Central memory CD4-positive, alpha-beta T cell (primary cell): ENCODE measurements around the gene TPSD1.
"Not testable (repeated sequence)": the region's sequence is repeated elsewhere in the genome, so short reads cannot be mapped to it uniquely, and the experiment has no call there.

Experiments
- DNase-seq: peaks from one replicate; pipeline ENCODE4 v3.0.0; 2022

The TPSD1 gene

GRCh38 chr16:1220841-1221627, 34.8 kb upstream of the TPSD1 start:
- no peak for DNase-seq

DNA sequence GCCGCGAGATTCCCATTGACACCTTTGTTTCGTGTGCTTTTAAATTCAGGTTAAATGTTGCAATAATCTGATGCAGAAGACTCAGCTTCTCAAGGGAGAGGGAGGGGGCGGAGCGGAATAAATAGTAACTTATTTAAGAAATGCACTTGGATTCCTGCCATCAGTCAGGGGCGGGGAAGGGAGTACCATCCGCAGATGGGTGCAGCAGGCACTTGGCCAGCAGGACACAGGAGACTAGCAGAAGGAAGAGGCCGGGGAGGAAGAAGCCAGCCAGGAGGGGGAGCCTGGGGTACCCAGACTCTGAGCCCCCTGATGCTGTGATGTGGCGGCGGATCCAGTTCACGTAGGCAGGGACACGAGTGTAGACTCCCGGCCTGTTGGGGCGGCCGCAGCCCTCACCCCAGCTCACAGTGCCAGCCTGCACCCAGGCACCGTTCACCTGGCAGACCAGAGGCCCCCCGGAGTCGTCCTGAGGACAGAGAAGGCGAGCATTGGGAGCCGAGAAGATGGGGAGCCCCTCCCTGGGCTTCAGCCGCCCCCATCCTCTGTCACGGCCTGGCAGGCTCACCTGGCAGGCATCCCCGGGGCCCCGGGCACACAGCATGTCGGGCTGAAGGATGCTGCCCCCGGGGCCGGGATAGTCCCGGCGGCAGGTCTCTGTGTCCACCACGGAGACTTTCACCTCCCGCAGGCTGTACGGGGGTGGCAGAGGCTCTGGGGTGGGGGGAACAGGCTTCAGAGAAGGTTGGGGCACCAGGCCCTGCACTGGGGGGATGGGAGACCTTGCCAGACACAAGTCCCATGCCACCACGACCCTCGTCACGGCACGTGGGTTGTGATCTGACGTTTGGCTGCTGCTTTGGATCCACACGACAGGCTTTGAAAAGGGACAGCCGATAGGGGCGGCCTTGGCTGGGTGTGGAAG, 34.0 kb upstream of the TPSD1 start:
- DNase-seq, result no peak

DNA sequence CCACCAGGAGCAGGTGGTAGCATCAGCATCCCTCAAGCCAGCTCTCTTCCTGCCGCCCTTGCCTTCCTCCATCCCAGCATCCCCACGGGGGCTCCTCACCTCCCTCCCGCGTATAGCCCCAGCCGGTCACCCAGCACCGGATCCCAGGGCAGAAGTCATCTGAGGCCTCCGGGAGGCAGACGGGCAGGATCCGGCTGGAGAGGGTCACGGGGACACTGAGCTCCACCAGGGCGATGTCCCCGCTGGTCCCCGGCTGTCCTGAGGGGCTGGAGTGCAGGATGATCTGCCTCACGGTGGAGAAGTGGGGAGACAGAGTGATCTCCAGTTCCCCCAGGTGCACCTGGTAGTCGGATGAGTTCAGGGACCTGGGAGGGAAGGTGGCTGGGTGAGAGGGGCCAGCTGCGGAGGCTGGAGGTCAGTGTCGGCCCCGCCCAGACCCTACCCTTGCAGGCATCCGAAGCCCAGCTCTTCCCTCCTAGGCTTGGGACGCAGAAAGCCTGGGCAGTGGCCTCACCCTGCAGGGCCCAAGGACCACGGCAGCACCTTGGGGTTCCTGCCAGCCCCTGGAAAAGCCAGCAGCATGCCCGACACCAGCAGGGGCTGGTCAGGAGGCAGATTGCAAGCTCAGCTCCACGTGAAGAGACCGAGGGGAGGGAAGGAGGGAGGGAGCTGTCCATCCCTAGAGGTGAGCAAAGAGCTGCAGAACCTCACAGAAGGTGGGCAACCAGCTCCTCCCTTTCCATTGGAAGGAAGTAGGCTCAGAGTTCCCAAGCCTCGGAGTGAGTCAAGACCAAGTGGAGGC, 33.1 kb upstream of the TPSD1 start:
- DNase-seq, result no peak

GRCh38 chr16:1223355-1224214, 32.3 kb upstream of the TPSD1 start:
- no peak for DNase-seq

DNA sequence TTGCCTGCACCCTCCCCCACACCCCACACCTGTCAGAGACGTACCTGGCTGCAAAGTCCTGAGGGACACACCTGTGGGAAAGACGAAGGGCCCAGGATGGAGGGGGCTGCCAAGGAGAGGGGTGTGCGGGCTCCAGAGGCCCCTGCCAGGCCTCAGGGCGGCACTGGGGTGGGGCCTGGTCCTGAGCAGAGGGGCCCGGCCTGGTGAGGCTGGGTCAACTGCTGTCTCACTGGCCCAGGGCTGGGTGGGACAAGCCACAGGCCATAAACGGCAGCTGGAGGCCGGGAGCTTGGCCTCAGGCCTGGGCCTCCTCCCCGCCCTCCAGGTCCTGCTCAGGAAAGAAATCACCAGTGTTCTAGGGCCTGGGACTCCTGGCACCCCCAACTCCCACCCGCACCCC, 31.3 kb upstream of the TPSD1 start:
- DNase-seq, result no peak

DNA sequence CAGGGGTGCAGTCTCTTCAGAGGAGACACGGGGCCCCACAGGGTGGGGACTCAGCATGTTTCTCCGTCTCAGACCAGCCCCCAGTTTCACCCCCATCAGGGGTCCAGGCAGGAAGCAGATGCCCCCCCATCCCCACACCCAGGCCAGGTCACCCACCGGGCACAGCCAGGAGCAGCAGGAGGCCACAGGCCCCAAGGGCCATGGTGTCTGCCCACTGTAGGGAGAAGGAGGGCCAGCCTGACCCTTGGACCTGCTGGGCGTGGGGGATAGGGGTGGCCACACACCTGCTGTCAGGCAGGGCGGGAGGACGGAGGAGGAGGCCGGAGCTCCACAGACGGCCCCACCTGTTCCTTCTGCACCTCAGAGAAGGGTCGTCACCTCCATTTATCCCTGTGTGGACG, 30.8 kb upstream of the TPSD1 start, which contains the start of gene TPSG1:
TSS of gene TPSG1 (minus strand) at position 218 of the 401 bp plus-strand sequence. CDS start at position 202, 16 bp downstream.
- no peak for DNase-seq

DNA sequence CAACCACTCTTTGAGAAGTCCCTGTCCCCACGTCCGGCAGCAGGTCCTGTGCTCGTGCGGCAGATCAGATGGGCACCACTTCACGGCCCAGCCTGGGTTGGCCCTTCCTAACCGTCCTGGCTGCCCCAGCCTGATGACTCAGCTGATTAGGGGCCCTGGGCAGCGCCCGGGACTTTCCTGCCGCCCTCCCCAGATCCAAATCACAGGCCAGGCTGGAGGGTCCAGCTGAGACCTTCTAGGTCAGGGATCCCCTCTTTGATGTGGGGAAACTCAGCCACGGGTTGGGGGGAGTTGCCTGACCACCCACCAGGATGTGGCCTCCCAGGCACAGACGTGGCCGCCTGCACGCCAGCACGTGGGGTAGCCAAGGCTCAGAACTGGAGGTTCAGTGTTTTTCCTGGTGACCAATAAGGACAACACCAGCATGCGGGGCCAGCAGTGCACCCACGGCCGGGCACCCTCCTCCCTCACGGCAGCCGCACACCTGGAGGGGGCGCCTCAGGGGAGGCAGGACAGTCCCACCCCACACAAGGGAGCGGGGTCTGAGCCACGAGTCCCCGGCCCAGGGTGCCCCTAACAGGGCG, 30.0 kb upstream of the TPSD1 start:
- DNase-seq, result not testable (repeated sequence)

DNA sequence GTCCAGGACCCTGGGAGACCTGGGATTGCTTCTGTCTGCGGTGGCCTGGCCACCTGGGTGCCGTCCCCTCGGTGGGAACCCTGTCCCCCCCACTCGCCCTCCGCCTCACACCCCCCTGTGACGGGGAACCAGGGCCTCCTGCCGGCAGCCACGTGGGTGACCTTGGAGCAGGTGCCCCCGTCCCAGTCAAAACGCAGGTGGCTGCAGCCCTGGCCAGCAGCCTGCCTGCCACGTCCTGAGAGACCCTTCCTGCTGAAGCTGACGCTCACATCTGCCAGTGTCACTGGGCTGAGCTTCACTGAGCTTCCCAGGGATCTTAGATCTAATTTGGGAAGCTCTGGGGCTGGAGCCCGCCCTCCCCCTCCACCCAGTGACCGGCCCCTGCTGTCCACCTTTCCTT, 29.2 kb upstream of the TPSD1 start:
- DNase-seq, result not testable (repeated sequence)

DNA sequence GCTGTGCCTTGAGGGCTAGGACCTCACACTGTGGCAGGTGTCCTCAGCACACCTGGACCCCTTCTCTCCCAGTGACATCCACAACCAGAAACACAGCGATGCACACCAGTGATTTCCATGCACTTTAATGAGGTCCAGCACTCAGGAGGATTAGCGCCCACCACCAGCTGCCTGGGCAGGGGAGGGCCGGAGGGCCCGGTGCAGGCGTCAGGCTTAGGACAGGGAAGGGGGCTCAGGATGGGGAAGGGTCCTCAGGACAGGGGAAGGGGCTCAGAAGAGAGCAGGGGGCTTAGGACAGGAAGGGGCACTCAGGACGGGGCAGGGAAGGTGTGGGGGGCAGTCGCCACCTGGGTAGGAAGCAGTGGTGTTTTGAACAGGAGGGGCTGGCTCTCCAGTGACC, 27.6 kb upstream of the TPSD1 start:
- not testable (repeated sequence) for DNase-seq

DNA sequence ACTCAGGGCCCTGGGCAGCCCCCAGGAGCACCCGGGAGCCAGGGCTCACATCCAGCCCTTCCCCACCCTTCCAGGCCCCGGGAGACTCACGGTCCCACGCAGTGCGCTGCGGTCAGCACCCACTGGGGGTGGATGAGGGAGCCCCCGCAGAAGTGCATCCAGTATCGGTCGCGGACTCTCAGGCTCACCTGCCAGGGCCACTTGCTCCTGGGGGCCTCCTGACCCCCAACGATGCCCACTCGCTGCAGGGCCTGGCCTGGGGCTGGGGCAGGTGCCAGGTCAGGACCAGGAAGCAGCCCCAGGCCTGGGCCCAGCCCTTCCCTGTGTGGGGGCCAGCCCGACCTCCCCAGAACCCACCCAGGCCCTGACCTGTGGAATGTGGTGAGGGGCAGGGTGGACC, 26.4 kb upstream of the TPSD1 start:
- DNase-seq, result not testable (repeated sequence)

- not testable (repeated sequence) for DNase-seq
These were observed 25.8 kb upstream of the TPSD1 start, which contains the start of gene TPSB2 for GRCh38 chr16:1230084-1230470. TPSB2 (minus strand) TSS chr16:1230184; CDS start chr16:1229951, 233 bp downstream.

GRCh38 chr16:1230471-1231212, 25.2 kb upstream of the TPSD1 start:
- DNase-seq, result not testable (repeated sequence)

DNA sequence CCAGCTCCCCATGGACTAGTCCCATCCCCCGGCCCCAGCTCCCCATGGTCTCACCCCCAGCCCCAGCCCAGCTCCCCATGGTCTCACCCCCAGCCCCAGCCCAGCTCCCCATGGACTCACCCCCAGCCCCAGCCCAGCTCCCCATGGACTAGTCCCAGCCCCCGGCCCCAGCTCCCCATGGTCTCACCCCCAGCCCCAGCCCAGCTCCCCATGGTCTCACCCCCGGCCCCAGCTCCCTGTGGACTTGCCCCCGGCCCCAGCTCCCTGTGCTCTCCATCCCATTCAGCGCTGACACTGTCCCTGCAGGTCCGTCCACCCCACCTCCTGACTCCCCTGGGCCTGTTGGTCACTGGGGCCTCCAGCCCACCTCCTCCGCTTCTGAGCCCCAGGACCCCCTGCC, 24.6 kb upstream of the TPSD1 start:
- not testable (repeated sequence) for DNase-seq

- not testable (repeated sequence) for DNase-seq
These were observed 23.7 kb upstream of the TPSD1 start for GRCh38 chr16:1232049-1232748.

- DNase-seq, result not testable (repeated sequence)
These were observed 19.2 kb upstream of the TPSD1 start for GRCh38 chr16:1236659-1237058.

GRCh38 chr16:1237990-1238389, 17.9 kb upstream of the TPSD1 start:
- DNase-seq, result no peak

- not testable (repeated sequence) for DNase-seq
These were observed 17.0 kb upstream of the TPSD1 start for GRCh38 chr16:1238909-1239308.

GRCh38 chr16:1239575-1239974, 16.3 kb upstream of the TPSD1 start:
- DNase-seq, result not testable (repeated sequence)

GRCh38 chr16:1240436-1240835, 15.4 kb upstream of the TPSD1 start, which contains the start of gene TPSAB1:
TPSAB1 (plus strand) TSS chr16:1240705; CDS start chr16:1240939, 234 bp downstream.
- not testable (repeated sequence) for DNase-seq

DNA sequence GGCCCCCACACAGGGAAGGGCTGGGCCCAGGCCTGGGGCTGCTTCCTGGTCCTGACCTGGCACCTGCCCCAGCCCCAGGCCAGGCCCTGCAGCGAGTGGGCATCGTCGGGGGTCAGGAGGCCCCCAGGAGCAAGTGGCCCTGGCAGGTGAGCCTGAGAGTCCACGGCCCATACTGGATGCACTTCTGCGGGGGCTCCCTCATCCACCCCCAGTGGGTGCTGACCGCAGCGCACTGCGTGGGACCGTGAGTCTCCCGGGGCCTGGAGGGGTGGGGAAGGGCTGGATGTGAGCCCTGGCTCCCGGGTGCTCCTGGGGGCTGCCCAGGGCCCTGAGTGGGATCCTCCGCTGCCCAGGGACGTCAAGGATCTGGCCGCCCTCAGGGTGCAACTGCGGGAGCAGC, 14.8 kb upstream of the TPSD1 start:
- DNase-seq, result not testable (repeated sequence)
